Endothelial cell (in vitro differentiated cells): ENCODE measurements around the gene ZFYVE19. TPM values are rescaled to one million over a fixed set of nuclear protein-coding genes. Genes with fewer than 3 reads are reported as not detected.

Source experiments
- DNase-seq: peaks from one replicate; pipeline ENCODE4 v3.0.0; 2021; ENCODE audit warnings: low spot score
- H3K27ac Mint-ChIP-seq: one replicate; pipeline ENCODE4 v1.8.0; 2021; ENCODE audit warnings: mixed read lengths, inconsistent platforms; ENCODE audit not compliant: unreplicated experiment
- H3K27me3 Mint-ChIP-seq: one replicate; pipeline ENCODE4 v1.8.0; 2021; ENCODE audit warnings: mild to moderate bottlenecking, moderate library complexity, mixed read lengths, inconsistent platforms; ENCODE audit not compliant: unreplicated experiment
- H3K36me3 Mint-ChIP-seq: one replicate; pipeline ENCODE4 v1.8.0; 2021; ENCODE audit warnings: mild to moderate bottlenecking, low read depth, mixed read lengths, inconsistent platforms; ENCODE audit not compliant: unreplicated experiment
- H3K4me1 Mint-ChIP-seq: one replicate; pipeline ENCODE4 v1.8.0; 2021; ENCODE audit warnings: mild to moderate bottlenecking, mixed read lengths, inconsistent platforms; ENCODE audit not compliant: unreplicated experiment
- H3K4me3 Mint-ChIP-seq: one replicate; pipeline ENCODE4 v1.8.0; 2021; ENCODE audit warnings: mild to moderate bottlenecking, mixed read lengths, inconsistent platforms; ENCODE audit not compliant: unreplicated experiment
- H3K9me3 Mint-ChIP-seq: one replicate; pipeline ENCODE4 v1.8.0; 2021; ENCODE audit warnings: mixed read lengths, inconsistent platforms; ENCODE audit not compliant: unreplicated experiment
- total RNA-seq: library from RNA; stranded (reverse); fragmentation: NEBNext Ultra II Directional; extraction: Animal tissue kit (Norgen Biotek cat#: 25700); gene quantifications from one replicate; pipeline ENCODE4 v1.2.1, GENCODE V29; 2021; ENCODE audit not compliant: unreplicated experiment
- TF ChIP-seq, protein P1 (sequence below): fragments of 200-600 bp; sonication (generic); IDR thresholded peaks from one replicate; pipeline ENCODE4 v1.5.0; 2021; ENCODE audit warnings: antibody characterized with exemption; ENCODE audit not compliant: unreplicated experiment

The ZFYVE19 gene
- total RNA-seq, 1 donor from 2014 or later, result 31.5 TPM

DNA sequence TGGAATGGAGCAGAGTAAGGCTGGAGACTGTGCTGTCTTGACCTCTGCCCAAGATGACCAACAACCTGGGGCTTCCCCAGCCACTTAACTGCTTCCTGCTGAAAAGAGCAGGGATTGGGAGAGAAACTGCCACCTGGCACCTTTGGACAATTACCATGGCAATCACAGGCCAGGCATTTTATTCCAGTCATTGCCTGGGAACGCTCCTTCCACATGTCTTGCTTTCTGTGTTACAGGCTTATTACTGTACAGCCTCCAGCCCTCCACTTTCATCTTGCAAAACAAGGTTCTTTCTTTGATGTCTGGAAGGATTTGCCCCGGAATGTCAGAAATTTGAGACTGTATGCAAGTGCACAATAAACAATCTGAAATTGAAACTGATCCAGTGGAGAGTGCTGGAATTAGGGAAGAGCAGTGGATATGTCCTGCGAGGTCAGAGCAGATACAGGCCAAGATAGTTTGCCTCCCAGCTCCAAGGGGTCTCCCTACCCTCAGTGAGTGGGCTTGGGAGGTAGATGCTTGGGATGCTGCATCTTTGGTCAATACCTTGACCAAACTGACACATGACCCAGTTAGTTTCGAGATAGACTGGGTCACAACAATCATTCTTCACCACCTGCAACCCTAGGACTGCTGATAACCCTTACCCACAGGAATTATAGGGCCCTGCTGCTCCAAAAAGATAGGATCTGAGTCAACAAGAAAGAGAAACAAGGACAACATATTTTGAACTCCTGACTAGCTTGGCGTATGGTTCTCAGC is 19.0 kb downstream of the ZFYVE19 start:
- Mint-ChIP-seq H3K4me3 (no peak overlapping the region), H3K27ac (peak overlapping the region; percentile 27), H3K36me3 (no peaks in the 10 kb centered on the region), H3K27me3 (peaks cover 2% of the 10 kb centered on the region), H3K9me3 (no peaks in the 10 kb centered on the region), H3K4me1 (peaks cover 16% of the 10 kb centered on the region)
- no peak for DNase-seq
- TF ChIP-seq, protein P1, sequence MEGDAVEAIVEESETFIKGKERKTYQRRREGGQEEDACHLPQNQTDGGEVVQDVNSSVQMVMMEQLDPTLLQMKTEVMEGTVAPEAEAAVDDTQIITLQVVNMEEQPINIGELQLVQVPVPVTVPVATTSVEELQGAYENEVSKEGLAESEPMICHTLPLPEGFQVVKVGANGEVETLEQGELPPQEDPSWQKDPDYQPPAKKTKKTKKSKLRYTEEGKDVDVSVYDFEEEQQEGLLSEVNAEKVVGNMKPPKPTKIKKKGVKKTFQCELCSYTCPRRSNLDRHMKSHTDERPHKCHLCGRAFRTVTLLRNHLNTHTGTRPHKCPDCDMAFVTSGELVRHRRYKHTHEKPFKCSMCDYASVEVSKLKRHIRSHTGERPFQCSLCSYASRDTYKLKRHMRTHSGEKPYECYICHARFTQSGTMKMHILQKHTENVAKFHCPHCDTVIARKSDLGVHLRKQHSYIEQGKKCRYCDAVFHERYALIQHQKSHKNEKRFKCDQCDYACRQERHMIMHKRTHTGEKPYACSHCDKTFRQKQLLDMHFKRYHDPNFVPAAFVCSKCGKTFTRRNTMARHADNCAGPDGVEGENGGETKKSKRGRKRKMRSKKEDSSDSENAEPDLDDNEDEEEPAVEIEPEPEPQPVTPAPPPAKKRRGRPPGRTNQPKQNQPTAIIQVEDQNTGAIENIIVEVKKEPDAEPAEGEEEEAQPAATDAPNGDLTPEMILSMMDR, result no peak

DNA sequence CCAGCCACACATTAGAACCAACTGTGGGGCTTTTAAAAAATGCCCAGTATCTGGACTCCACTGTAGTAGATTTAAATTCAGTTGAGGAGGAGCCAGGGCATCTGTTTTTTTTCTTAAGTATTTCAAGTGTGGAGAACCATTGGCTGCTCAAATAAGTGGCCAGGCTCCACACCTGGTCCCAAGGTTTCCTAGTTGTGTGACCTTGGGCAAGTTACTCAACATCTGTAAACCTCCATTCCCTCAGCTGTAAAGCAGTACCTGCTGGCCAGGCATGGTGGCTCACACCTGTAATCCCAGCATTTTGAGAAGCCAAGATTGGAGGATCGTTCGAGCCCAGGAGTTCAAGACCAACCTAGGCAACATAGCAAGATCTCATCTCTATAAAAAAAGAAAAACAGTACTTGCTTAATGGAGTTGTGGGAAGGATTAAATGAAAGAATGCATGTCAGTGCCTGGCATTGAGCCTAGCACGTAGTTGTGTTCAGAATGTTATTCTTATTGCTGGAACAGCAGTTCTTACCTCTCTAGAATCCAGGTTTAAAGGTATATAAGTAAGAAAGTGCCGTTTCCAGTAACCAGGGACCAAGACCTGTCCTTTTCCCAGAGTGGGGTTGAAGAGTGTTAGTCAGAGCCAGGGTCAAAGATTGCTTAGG is 19.7 kb downstream of the ZFYVE19 start:
- Mint-ChIP-seq H3K4me3 (no peak overlapping the region), H3K9me3 (no peaks in the 10 kb centered on the region), H3K27me3 (peaks cover 2% of the 10 kb centered on the region), H3K36me3 (no peaks in the 10 kb centered on the region), H3K4me1 (peaks cover 20% of the 10 kb centered on the region), H3K27ac (no peak overlapping the region)
- TF ChIP-seq, protein P1, result no peak
- DNase-seq, result no peak

DNA sequence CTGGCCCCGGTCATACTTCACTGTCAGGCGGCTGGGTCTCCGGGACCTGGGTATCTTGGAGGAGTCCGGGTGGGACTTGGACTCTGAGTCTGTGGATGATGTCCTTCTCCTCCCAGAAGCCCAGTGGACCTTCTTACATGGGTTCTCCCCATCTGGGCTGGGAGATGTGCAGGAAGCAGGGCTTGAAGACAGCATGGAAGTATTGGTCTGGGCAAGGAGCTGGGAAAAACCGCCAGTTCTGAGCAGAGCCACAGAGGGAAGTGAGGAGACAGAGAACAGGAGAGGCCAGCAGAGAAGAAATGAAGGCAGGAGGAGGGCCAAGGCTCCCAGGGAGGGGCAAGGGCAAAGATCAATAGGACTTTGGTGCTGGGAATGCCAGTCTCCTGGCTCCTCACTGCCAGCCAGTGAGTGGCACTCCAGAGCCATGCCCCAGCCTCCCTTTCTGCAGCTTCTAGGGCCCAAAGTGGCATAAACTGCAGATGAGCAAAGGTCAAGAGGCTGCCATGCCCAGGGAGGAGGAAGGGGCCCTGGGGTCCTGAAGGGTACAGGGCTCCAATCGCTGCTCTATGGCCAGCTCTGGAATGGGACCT is 21.7 kb downstream of the ZFYVE19 start, which contains the start of gene PPP1R14D:
Gene PPP1R14D, minus strand, starts transcription at position 262 of the 590 bp plus-strand sequence. Its CDS starts 67 bp downstream, at position 195.
- H3K27ac Mint-ChIP-seq, result no peak within 1 kb of the TSS
- no peak for DNase-seq
- TF ChIP-seq, protein P1, result no peak
- peaks cover 7% of the 10 kb centered on the region for H3K36me3 Mint-ChIP-seq
- H3K9me3 Mint-ChIP-seq, result no peaks in the 10 kb centered on the region
- no peak within 1 kb of the TSS for H3K4me3 Mint-ChIP-seq
- H3K4me1 Mint-ChIP-seq, result peaks cover 26% of the 10 kb centered on the region
- H3K27me3 Mint-ChIP-seq, result peaks cover 3% of the 10 kb centered on the region

DNA sequence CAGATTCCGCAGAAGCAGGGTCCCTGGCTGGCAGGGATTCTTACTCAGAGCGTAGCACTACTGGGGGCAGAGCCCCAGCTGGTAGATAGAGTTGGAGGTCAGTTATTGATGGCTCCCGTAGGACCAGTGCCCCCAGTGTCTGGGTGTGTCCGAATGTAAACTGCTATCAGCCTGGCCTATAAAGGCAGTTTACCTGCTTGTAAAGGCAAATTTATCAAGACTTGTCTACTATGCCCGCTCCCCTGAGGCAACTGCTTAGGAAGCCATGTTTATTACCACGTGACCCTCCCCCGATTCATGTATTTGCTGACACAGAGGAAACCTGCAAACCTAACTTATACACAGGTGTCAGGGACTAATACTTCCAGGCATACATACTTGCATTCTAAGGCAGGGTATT is 22.2 kb downstream of the ZFYVE19 start:
- Mint-ChIP-seq H3K27me3 (peaks cover 3% of the 10 kb centered on the region), H3K9me3 (no peaks in the 10 kb centered on the region), H3K4me3 (no peak overlapping the region), H3K27ac (no peak overlapping the region), H3K36me3 (peaks cover 7% of the 10 kb centered on the region), H3K4me1 (peaks cover 24% of the 10 kb centered on the region)
- no peak for DNase-seq
- TF ChIP-seq, protein P1, result no peak
